Measurements from ENCODE around the gene MLH1.

- TF ChIP-seq ZNF274 (IDR thresholded peaks at IDR 0.05; ENCODE audit: low read depth, low read length) (no peak), YY1 (IDR thresholded peaks at IDR 0.05; ENCODE audit: insufficient read depth, insufficient read length) (no peak), SUZ12 (IDR thresholded peaks at IDR 0.05; ENCODE audit: extremely low read depth, insufficient read depth, insufficient read length) (no peak)
Measured at GRCh38 chr3:37031096-37031682, 37.9 kb downstream of the MLH1 start.
